CD14-positive monocyte (primary cell): ENCODE data around the gene EPS15. TPM values are rescaled to one million over a fixed set of nuclear protein-coding genes. Genes with fewer than 3 reads are reported as not detected.
"Not testable (repeated sequence)": the region's sequence is repeated elsewhere in the genome, so short reads cannot be mapped to it uniquely, and the experiment has no call there.

Experiments used
- DNase-seq, 3 donors: peaks; one replicate each; pipeline ENCODE4 v3.0.0-alpha.2; 2011 to 2022
- H2AFZ ChIP-seq: 2 replicates; pipeline ENCODE4 v1.6.0; 2012; ENCODE audit warnings: mild to moderate bottlenecking, low read depth, low read length, inconsistent platforms; ENCODE audit not compliant: insufficient read depth, poor library complexity, severe bottlenecking
- H3K27ac ChIP-seq, 2 donors: 1 replicate in 1 of 2; 2 replicates in 1 of 2; pipeline ENCODE4 v1.5.1; 2012 to 2013; ENCODE audit warnings: low read length in 2 of 2, control low read depth in 1 of 2, inconsistent platforms in 1 of 2, low read depth in 1 of 2, mild to moderate bottlenecking in 1 of 2
- H3K27me3 ChIP-seq, 2 donors: one replicate each; pipeline versions ENCODE4 v1.6.0 to v1.6.1; 2011 to 2013; ENCODE audit warnings: low read length in 2 of 2; ENCODE audit not compliant: control insufficient read depth in 2 of 2, insufficient read depth in 2 of 2
- H3K36me3 ChIP-seq, 2 donors: replicated peaks in 1 of 2; 1 replicate in 1 of 2; 2 replicates in 1 of 2; pipeline versions ENCODE4 v1.5.1 to v1.6.1; 2012 to 2013; ENCODE audit warnings: low read length in 2 of 2, control low read depth in 1 of 2, inconsistent platforms in 1 of 2, mild to moderate bottlenecking in 1 of 2; ENCODE audit not compliant: insufficient read depth in 2 of 2, control insufficient read depth in 1 of 2
- H3K4me1 ChIP-seq, 2 donors: 1 replicate in 1 of 2; 2 replicates in 1 of 2; pipeline versions ENCODE4 v1.5.1 to v1.6.1; 2012 to 2013; ENCODE audit warnings: low read length in 2 of 2, control low read depth in 1 of 2, inconsistent platforms in 1 of 2, mild to moderate bottlenecking in 1 of 2, moderate library complexity in 1 of 2; ENCODE audit not compliant: insufficient read depth in 2 of 2, control insufficient read depth in 1 of 2
- H3K4me2 ChIP-seq: replicated peaks from 2 replicates; pipeline ENCODE3; 2012; ENCODE audit warnings: low read length, moderate library complexity, mild to moderate bottlenecking; ENCODE audit not compliant: poor library complexity, severe bottlenecking; ENCODE audit errors: extremely low read depth
- H3K4me3 ChIP-seq, 3 experiments: fragments of 200-600 bp in 1 of 3; sonication (generic) in 1 of 3; replicated peaks in 1 of 3; 1 replicate in 2 of 3; 2 replicates in 1 of 3; pipeline ENCODE4 v1.5.1; 2011 to 2013; ENCODE audit warnings: low read length in 3 of 3, mild to moderate bottlenecking in 3 of 3, control low read depth in 2 of 3, low read depth in 2 of 3, inconsistent platforms in 1 of 3, moderate library complexity in 1 of 3
- H3K79me2 ChIP-seq: 2 replicates; pipeline ENCODE4 v1.6.0; 2012; ENCODE audit warnings: mild to moderate bottlenecking, control low read depth, inconsistent platforms, low read length, moderate library complexity; ENCODE audit not compliant: insufficient read depth
- H3K9ac ChIP-seq: 2 replicates; pipeline ENCODE4 v1.6.0; 2017; ENCODE audit warnings: low read length, mild to moderate bottlenecking; ENCODE audit not compliant: insufficient read depth, poor library complexity, severe bottlenecking
- H3K9me3 ChIP-seq, 2 donors: replicated peaks in 1 of 2; 1 replicate in 1 of 2; 2 replicates in 1 of 2; pipeline versions ENCODE4 v1.5.1 to v1.6.1; 2012 to 2013; ENCODE audit warnings: low read length in 2 of 2, control low read depth in 1 of 2; ENCODE audit not compliant: control insufficient read depth in 1 of 2, insufficient read depth in 1 of 2
- H4K20me1 ChIP-seq: 2 replicates; pipeline ENCODE4 v1.6.0; 2012; ENCODE audit warnings: mild to moderate bottlenecking, low read length, control low read depth, moderate library complexity; ENCODE audit not compliant: insufficient read depth
- H3K27ac Mint-ChIP-seq, 7 donors: one replicate each; pipeline ENCODE4 v1.8.0; 2020; ENCODE audit warnings: mild to moderate bottlenecking in 7 of 7, mixed read lengths in 7 of 7, moderate library complexity in 6 of 7, inconsistent platforms in 2 of 7
- H3K27me3 Mint-ChIP-seq, 3 donors: one replicate each; pipeline ENCODE4 v1.8.0; 2021 to 2022; ENCODE audit warnings: low read depth in 3 of 3, mild to moderate bottlenecking in 3 of 3, mixed read lengths in 3 of 3, moderate library complexity in 3 of 3, inconsistent platforms in 1 of 3
- H3K36me3 Mint-ChIP-seq, 2 donors: one replicate each; pipeline ENCODE4 v1.8.0; 2020; ENCODE audit warnings: mixed read lengths in 2 of 2, inconsistent platforms in 1 of 2, mild to moderate bottlenecking in 1 of 2
- H3K4me1 Mint-ChIP-seq: one replicate; pipeline ENCODE4 v1.8.0; 2020; ENCODE audit warnings: mild to moderate bottlenecking, mixed read lengths
- H3K4me3 Mint-ChIP-seq, 2 donors: one replicate each; pipeline ENCODE4 v1.8.0; 2020; ENCODE audit warnings: mild to moderate bottlenecking in 2 of 2, mixed read lengths in 2 of 2, moderate library complexity in 1 of 2
- H3K9me3 Mint-ChIP-seq, 7 donors: one replicate each; pipeline ENCODE4 v1.8.0; 2020 to 2022; ENCODE audit warnings: mixed read lengths in 7 of 7, mild to moderate bottlenecking in 6 of 7, moderate library complexity in 6 of 7, inconsistent platforms in 2 of 7
- WGBS: methylation state at CpG from one replicate; pipeline ENCODE4 v1.1.5; 2013; ENCODE audit warnings: missing lambda C conversion rate; ENCODE audit not compliant: insufficient coverage; 5-methylcytosine and 5-hydroxymethylcytosine counted together
- intact Hi-C, 2 donors: fragments of 100-400 bp; cut with micrococcal nuclease; formaldehyde crosslinking; loops; one replicate each; pipeline versions ENCODE4 v1.15.0 to v1.15.1; 2023
- polyA plus RNA-seq, 3 donors: library from polyadenylated mRNA; depleted of rRNA in 1 of 3; unstranded in 2 of 3; stranded (reverse) in 1 of 3; fragments of 300-500 nt in 2 of 3; fragments of >200 nt in 1 of 3; fragmentation: Illumina TruSeq in 2 of 3; gene quantifications; 1 replicate in 2 of 3; 2 replicates in 1 of 3; pipeline ENCODE4 v1.2.3, GENCODE V29; 2012 to 2021
- TF ChIP-seq, protein P1 (sequence below): fragments of 200-600 bp; IDR thresholded peaks from one replicate; pipeline ENCODE4 v1.8.0; 2022; ENCODE audit warnings: antibody characterized with exemption, mild to moderate bottlenecking

Gene EPS15
- polyA plus RNA-seq, 3 donors: 26.7 to 53.6 (median 36.4) TPM

DNA sequence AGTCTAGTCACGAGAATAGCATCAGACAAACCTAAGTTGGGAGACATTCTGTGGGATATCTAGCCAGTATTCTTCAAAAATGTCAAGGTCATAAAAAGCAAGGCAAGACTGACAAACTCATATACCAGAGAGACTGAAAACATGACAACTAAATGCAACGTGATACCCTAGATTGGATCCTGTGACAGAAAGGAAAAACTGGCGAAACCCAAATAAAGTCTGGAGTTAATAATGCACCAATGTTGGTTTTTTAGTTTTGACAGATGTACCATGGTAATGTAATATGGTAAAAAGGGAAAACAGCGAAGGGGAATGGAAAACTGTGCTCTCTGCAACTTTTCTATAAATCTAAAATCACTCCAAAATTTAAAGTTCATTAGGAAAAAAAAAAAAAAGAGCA is 64.5 kb downstream of the EPS15 start:
- no peak overlapping the region for H3K4me2 ChIP-seq
- H4K20me1 ChIP-seq: no peaks in the 10 kb centered on the region
- H3K4me1 ChIP-seq: no peaks in the 10 kb centered on the region
- TF ChIP-seq, protein P1, sequence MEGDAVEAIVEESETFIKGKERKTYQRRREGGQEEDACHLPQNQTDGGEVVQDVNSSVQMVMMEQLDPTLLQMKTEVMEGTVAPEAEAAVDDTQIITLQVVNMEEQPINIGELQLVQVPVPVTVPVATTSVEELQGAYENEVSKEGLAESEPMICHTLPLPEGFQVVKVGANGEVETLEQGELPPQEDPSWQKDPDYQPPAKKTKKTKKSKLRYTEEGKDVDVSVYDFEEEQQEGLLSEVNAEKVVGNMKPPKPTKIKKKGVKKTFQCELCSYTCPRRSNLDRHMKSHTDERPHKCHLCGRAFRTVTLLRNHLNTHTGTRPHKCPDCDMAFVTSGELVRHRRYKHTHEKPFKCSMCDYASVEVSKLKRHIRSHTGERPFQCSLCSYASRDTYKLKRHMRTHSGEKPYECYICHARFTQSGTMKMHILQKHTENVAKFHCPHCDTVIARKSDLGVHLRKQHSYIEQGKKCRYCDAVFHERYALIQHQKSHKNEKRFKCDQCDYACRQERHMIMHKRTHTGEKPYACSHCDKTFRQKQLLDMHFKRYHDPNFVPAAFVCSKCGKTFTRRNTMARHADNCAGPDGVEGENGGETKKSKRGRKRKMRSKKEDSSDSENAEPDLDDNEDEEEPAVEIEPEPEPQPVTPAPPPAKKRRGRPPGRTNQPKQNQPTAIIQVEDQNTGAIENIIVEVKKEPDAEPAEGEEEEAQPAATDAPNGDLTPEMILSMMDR: no peak
- no peak overlapping the region for H3K27ac ChIP-seq
- Mint-ChIP-seq H3K4me3 (no peak overlapping the region), H3K4me1 (no peaks in the 10 kb centered on the region), H3K27me3 (no peaks in the 10 kb centered on the region), H3K9me3 (peaks cover 0 to 1% (median 0%) of the 10 kb centered on the region in 7 donors), H3K36me3 (peaks cover 48 to 70% of the 10 kb centered on the region in 2 donors), H3K27ac (no peak overlapping the region)
- H2AFZ ChIP-seq: no peak overlapping the region
- H3K9me3 ChIP-seq: no peaks in the 10 kb centered on the region
- H3K4me3 ChIP-seq: no peak overlapping the region
- peaks cover 30 to 55% of the 10 kb centered on the region in 2 donors for H3K36me3 ChIP-seq
- no peaks in the 10 kb centered on the region for H3K79me2 ChIP-seq
- no peak overlapping the region for H3K9ac ChIP-seq
- no peaks in the 10 kb centered on the region for H3K27me3 ChIP-seq
- intact Hi-C loops: no loop called here
- no CpG with 5 or more reads among the region's 4 CpGs for WGBS
- DNase-seq: no peak

GRCh38 chr1:51453010-51453409 is 66.1 kb downstream of the EPS15 start:
- Histone ChIP-seq H3K79me2 (no peaks in the 10 kb centered on the region), H2AFZ (no peak overlapping the region), H3K36me3 (peaks cover 19 to 51% of the 10 kb centered on the region in 2 donors), H3K27ac (no peak overlapping the region), H3K9me3 (no peaks in the 10 kb centered on the region), H3K4me1 (no peaks in the 10 kb centered on the region), H4K20me1 (no peaks in the 10 kb centered on the region), H3K27me3 (no peaks in the 10 kb centered on the region), H3K9ac (no peak overlapping the region), H3K4me2 (no peak overlapping the region), H3K4me3 (no peak overlapping the region)
- Mint-ChIP-seq H3K4me1 (no peaks in the 10 kb centered on the region), H3K27me3 (no peaks in the 10 kb centered on the region), H3K27ac (no peak overlapping the region), H3K4me3 (no peak overlapping the region), H3K9me3 (no peaks in the 10 kb centered on the region), H3K36me3 (peaks cover 43 to 67% of the 10 kb centered on the region in 2 donors)
- TF ChIP-seq, protein P1: no peak
- intact Hi-C loops: no loop called here
- no peak for DNase-seq
- WGBS: no CpG with 5 or more reads among the region's 2 CpGs

- H3K4me3 Mint-ChIP-seq, intact Hi-C loops: not testable (repeated sequence)
- H3K36me3 Mint-ChIP-seq: peaks cover 51 to 69% of the 10 kb centered on the region in 2 donors
Observed at GRCh38 chr1:51448844-51449454, 70.1 kb downstream of the EPS15 start.

More at GRCh38 chr1:51448844-51449454, 70.1 kb downstream of the EPS15 start:
- H3K27me3 Mint-ChIP-seq, H3K9ac ChIP-seq, H3K4me3 ChIP-seq, H3K27me3 ChIP-seq, H3K4me1 ChIP-seq, H3K4me2 ChIP-seq, H2AFZ ChIP-seq, H3K9me3 Mint-ChIP-seq, H3K9me3 ChIP-seq, H4K20me1 ChIP-seq, H3K4me1 Mint-ChIP-seq, H3K79me2 ChIP-seq, H3K27ac Mint-ChIP-seq, DNase-seq, H3K27ac ChIP-seq: not testable (repeated sequence)
- no CpG with 5 or more reads among the region's 1 CpG for WGBS
- peaks cover 42 to 71% of the 10 kb centered on the region in 2 donors for H3K36me3 ChIP-seq
